Large intestine (tissue), 3 donors: ENCODE measurements around the gene ARHGAP32. TPM values are rescaled to one million over a fixed set of nuclear protein-coding genes. Genes with fewer than 3 reads are reported as not detected.

Experiments used
- DNase-seq, 2 donors: peaks; one replicate each; pipeline versions ENCODE4 v3.0.0 to v3.0.0-alpha.2; 2013
- H3K27ac ChIP-seq: one replicate; pipeline ENCODE4 v1.5.1; 2013; ENCODE audit warnings: low read length
- H3K27me3 ChIP-seq: 2 replicates; pipeline ENCODE4 v1.6.1; 2013; ENCODE audit warnings: low read length; ENCODE audit not compliant: control insufficient read depth, insufficient read depth
- H3K36me3 ChIP-seq: 2 replicates; pipeline ENCODE4 v1.6.1; 2013; ENCODE audit warnings: low read length; ENCODE audit not compliant: control insufficient read depth, insufficient read depth
- H3K4me1 ChIP-seq: one replicate; pipeline ENCODE4 v1.6.1; 2013; ENCODE audit warnings: low read length; ENCODE audit not compliant: control insufficient read depth, insufficient read depth
- H3K4me3 ChIP-seq: one replicate; pipeline ENCODE4 v1.5.1; 2013; ENCODE audit warnings: low read length
- H3K9me3 ChIP-seq: one replicate; pipeline ENCODE4 v1.6.1; 2013; ENCODE audit warnings: mild to moderate bottlenecking, low read depth, low read length, moderate library complexity; ENCODE audit not compliant: control insufficient read depth
- WGBS: methylation state at CpG from one replicate; pipeline ENCODE4 v1.1.5; 2013; ENCODE audit warnings: low lambda C conversion rate; ENCODE audit not compliant: insufficient coverage; 5-methylcytosine and 5-hydroxymethylcytosine counted together
- polyA plus RNA-seq: library from polyadenylated mRNA; unstranded; fragments of 120-200 nt; gene quantifications from one replicate; pipeline ENCODE4 v1.2.1, GENCODE V29; 2013

ARHGAP32 gene
- polyA plus RNA-seq, 1 donor: 15.6 TPM

GRCh38 chr11:128946648-128947047 is 245.5 kb downstream of the ARHGAP32 start:
- Histone ChIP-seq H3K4me3 (no peak overlapping the region), H3K27me3 (no peaks in the 10 kb centered on the region), H3K36me3 (no peaks in the 10 kb centered on the region), H3K4me1 (no peaks in the 10 kb centered on the region), H3K9me3 (no peaks in the 10 kb centered on the region), H3K27ac (no peak overlapping the region)
- DNase-seq: no peak
- WGBS: 20% methylated on average over 1 of the region's 2 CpGs

- H3K27me3 ChIP-seq: no peaks in the 10 kb centered on the region
- H3K4me3 ChIP-seq: no peak overlapping the region
- WGBS: 60% methylated on average over 1 of the region's 16 CpGs
- H3K36me3 ChIP-seq: no peaks in the 10 kb centered on the region
- no peak for DNase-seq
- H3K27ac ChIP-seq: no peak overlapping the region
- no peaks in the 10 kb centered on the region for H3K9me3 ChIP-seq
- no peaks in the 10 kb centered on the region for H3K4me1 ChIP-seq
Observed at GRCh38 chr11:128943428-128943976, 248.6 kb downstream of the ARHGAP32 start.

- WGBS: 67% methylated on average over 1 of the region's 21 CpGs
- no peak within 1 kb of the TSS for H3K27ac ChIP-seq
- H3K4me1 ChIP-seq: no peaks in the 10 kb centered on the region
- no peak within 1 kb of the TSS for H3K4me3 ChIP-seq
- H3K9me3 ChIP-seq: no peaks in the 10 kb centered on the region
- no peak for DNase-seq
- H3K36me3 ChIP-seq: no peaks in the 10 kb centered on the region
- no peaks in the 10 kb centered on the region for H3K27me3 ChIP-seq
Observed at GRCh38 chr11:128942817-128943427, 249.2 kb downstream of the ARHGAP32 start, which contains the start of gene TP53AIP1. Gene TP53AIP1, minus strand, starts transcription at chr11:128942871. Its CDS starts 5,053 bp downstream, at chr11:128937818.

- Histone ChIP-seq H3K36me3 (no peaks in the 10 kb centered on the region), H3K9me3 (no peaks in the 10 kb centered on the region), H3K27ac (no peak overlapping the region), H3K4me3 (no peak overlapping the region), H3K27me3 (no peaks in the 10 kb centered on the region), H3K4me1 (no peaks in the 10 kb centered on the region)
- WGBS: no CpG with 5 or more reads among the region's 13 CpGs
- DNase-seq: no peak
Observed at GRCh38 chr11:128942272-128942612, 249.9 kb downstream of the ARHGAP32 start.

GRCh38 chr11:128941573-128942271 is 250.4 kb downstream of the ARHGAP32 start:
- Histone ChIP-seq H3K27me3 (no peaks in the 10 kb centered on the region), H3K36me3 (no peaks in the 10 kb centered on the region), H3K9me3 (no peaks in the 10 kb centered on the region), H3K4me1 (no peaks in the 10 kb centered on the region), H3K27ac (no peak overlapping the region), H3K4me3 (no peak overlapping the region)
- WGBS: no CpG with 5 or more reads among the region's 14 CpGs
- DNase-seq: no peak

- whole genome bisulfite sequencing: 100% methylated on average over 1 of the region's 8 CpGs
- Histone ChIP-seq H3K9me3 (no peaks in the 10 kb centered on the region), H3K4me3 (no peak overlapping the region), H3K27ac (no peak overlapping the region), H3K4me1 (no peaks in the 10 kb centered on the region), H3K36me3 (no peaks in the 10 kb centered on the region), H3K27me3 (no peaks in the 10 kb centered on the region)
- no peak for DNase-seq
Observed at GRCh38 chr11:128941110-128941509, 251.0 kb downstream of the ARHGAP32 start.

GRCh38 chr11:128940603-128941002 is 251.5 kb downstream of the ARHGAP32 start:
- Histone ChIP-seq H3K9me3 (no peaks in the 10 kb centered on the region), H3K27ac (no peak overlapping the region), H3K36me3 (no peaks in the 10 kb centered on the region), H3K4me3 (no peak overlapping the region), H3K27me3 (no peaks in the 10 kb centered on the region), H3K4me1 (no peaks in the 10 kb centered on the region)
- no peak for DNase-seq
- no CpG with 5 or more reads among the region's 15 CpGs for WGBS

- no peaks in the 10 kb centered on the region for H3K27me3 ChIP-seq
- DNase-seq: no peak
- no peaks in the 10 kb centered on the region for H3K36me3 ChIP-seq
- H3K4me3 ChIP-seq: no peak overlapping the region
- H3K9me3 ChIP-seq: no peaks in the 10 kb centered on the region
- H3K4me1 ChIP-seq: no peaks in the 10 kb centered on the region
- H3K27ac ChIP-seq: no peak overlapping the region
- no CpG with 5 or more reads among the region's 5 CpGs for WGBS
Observed at GRCh38 chr11:128940156-128940555, 252.0 kb downstream of the ARHGAP32 start.

GRCh38 chr11:128939591-128939990 is 252.5 kb downstream of the ARHGAP32 start:
- no peaks in the 10 kb centered on the region for H3K4me1 ChIP-seq
- 70% methylated on average over 2 of the region's 11 CpGs for WGBS
- no peak overlapping the region for H3K4me3 ChIP-seq
- no peaks in the 10 kb centered on the region for H3K27me3 ChIP-seq
- H3K27ac ChIP-seq: no peak overlapping the region
- H3K9me3 ChIP-seq: no peaks in the 10 kb centered on the region
- H3K36me3 ChIP-seq: no peaks in the 10 kb centered on the region
- DNase-seq: no peak

- Histone ChIP-seq H3K27me3 (no peaks in the 10 kb centered on the region), H3K27ac (no peak overlapping the region), H3K4me3 (no peak overlapping the region), H3K4me1 (no peaks in the 10 kb centered on the region), H3K36me3 (no peaks in the 10 kb centered on the region), H3K9me3 (no peaks in the 10 kb centered on the region)
- no peak for DNase-seq
- WGBS: 100% methylated on average over 1 of the region's 16 CpGs
Observed at GRCh38 chr11:128938156-128938885, 253.8 kb downstream of the ARHGAP32 start.
